GM21529 (cell line): Measurements from ENCODE around the gene LOX.
A peak's percentile ranks its signal among the peaks of the same experiment; 100 is the strongest.
"Not testable (repeated sequence)": the region's sequence is repeated elsewhere in the genome, so short reads cannot be mapped to it uniquely, and the experiment has no call there.

Source experiments
- ATAC-seq: cut with Tn5 transposase; IDR thresholded peaks from one replicate; pipeline ENCODE4 v1.9.1; 2021; ENCODE audit not compliant: unreplicated experiment

LOX gene

GRCh38 chr5:122099060-122099790 is 21.2 kb upstream of the LOX start:
- no peak for ATAC-seq

GRCh38 chr5:122097391-122097790 is 19.3 kb upstream of the LOX start:
- ATAC-seq = no peak

DNA sequence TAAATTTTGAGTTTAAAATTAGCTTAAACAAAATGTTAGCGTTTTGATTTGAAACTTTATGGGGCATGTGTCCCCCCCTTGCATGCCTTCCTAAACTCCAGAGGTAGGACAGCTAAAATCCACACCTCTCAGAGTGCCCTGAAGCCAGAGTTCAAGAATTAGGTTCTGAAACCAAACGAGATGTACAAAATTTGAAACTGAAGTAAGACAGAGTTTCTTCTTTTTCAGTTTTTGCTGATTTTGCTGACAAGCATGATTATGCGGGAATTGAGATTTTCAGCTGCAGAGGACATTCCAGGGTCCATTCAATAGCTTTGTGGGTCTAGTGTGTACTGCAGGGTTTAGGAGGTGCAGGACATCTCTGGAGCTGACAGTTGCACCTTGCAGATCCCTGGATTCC is 17.1 kb upstream of the LOX start:
- no peak for ATAC-seq

- not testable (repeated sequence) for ATAC-seq
These were observed 16.2 kb upstream of the LOX start for GRCh38 chr5:122094251-122094650.

GRCh38 chr5:122093415-122094180 is 15.5 kb upstream of the LOX start:
- no peak for ATAC-seq

GRCh38 chr5:122091936-122092600 is 14.0 kb upstream of the LOX start:
- no peak for ATAC-seq

GRCh38 chr5:122089096-122090013 is 11.3 kb upstream of the LOX start:
- no peak for ATAC-seq

GRCh38 chr5:122085041-122085440 is 7.0 kb upstream of the LOX start:
- no peak for ATAC-seq

DNA sequence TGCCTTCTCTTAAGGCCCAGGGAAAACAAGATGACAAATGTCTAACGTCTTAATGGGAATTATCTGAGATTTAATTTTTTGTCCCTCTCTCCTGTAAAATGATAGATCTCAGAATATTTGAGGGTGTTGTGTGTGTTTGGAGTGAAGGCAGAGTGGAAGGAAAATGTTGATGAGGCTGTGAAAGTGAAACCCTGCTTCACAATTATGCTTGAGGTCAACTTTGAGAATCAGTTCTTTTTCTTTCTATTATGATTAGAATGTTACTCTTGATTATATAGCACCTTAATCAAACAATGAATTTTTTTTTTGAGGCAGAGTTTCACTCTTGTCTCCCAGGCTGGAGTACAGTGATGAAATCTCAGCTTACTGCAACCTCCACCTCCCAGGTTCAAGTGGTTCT is 5.5 kb upstream of the LOX start:
- ATAC-seq = no peak

GRCh38 chr5:122081541-122081940 is 3.5 kb upstream of the LOX start:
- no peak for ATAC-seq

- peak; percentile 17 for ATAC-seq
These were observed 518 bp downstream of the LOX start for GRCh38 chr5:122077366-122078115.

DNA sequence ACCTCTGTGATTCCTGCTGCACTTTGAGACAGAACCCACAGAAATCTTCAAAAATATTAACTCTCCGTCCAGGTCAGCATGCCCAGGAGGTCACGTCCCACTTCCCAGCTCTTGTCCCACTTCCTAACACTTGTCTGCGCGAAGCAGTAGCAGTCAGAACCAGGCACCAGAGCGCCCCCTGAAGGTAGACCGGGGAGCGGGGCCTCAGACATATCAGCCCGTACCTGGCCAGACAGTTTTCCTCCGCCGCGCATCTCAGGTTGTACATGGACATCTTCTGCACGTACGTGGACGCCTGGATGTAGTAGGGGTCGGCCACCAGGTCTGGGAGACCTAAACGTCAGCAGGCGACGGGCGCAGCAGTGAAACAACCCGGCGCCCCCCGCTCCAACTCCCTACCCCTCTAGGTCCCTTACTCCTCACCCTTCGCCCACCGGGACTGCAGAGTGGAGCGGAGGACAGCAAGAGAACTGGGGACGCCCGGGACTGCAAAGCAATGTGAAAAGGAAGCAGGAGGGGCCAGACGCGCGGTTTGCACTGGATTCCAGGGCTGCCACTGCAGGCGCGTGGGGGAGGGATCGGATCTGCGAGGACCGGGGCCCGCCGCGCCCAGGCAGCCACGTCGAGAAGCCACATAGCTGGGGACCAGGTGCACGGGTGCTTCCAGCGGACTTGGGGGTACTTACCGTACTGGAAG is 1.2 kb downstream of the LOX start:
- ATAC-seq = peak; percentile 60

DNA sequence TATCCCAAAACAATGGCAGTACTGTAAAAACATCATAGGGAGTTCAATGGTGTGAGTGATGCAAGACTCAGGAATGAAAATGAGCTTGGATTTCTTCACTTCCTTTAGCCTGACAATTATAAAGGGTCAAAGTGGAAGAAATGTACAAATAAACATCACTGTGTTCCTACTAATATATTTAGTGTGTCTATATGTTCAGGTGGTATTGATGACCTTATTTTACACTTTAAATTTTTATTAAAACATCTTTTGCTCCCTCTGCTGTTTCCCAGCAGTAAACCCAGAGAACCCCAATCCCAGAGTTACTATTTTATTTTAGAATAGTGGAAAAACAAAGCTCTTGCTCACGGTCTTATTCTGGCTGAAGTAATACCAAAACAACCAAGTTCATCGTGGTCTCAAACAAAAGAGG is 2.0 kb downstream of the LOX start:
- ATAC-seq = no peak

DNA sequence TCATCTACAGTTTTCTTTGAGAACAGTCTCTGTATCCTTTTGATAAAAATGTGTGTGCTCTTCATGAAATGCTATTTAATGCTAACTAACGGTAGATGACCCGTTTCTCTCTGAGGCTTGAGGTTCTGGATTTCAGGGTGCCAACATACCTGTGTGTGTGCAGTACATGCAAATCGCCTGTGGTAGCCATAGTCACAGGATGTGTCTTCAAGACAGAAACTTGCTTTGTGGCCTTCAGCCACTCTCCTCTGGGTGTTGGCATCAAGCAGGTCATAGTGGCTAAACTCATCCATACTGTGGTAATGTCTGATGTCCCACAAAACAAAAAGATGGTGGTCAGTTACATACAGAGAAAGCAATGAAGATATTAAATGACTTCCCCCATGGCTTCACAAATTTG is 4.2 kb downstream of the LOX start:
- no peak for ATAC-seq

DNA sequence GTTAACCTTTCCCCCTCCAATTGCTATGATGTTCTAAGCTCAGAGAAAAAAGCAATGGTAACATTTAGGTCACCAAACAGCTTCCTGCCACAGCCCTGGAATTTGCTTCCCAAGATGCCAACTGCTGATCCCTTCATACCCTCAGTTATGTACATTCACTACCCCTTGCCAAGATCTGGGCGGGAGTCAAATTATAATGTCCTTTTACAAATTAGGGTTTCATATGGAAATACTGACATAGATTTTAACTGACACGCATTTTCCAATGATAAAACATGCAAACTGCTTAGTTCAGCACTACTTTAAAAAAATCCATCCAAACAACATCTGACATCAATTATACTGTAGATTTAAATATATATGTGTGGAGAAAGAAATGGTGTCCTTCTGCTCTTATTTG is 5.0 kb downstream of the LOX start:
- no peak for ATAC-seq

DNA sequence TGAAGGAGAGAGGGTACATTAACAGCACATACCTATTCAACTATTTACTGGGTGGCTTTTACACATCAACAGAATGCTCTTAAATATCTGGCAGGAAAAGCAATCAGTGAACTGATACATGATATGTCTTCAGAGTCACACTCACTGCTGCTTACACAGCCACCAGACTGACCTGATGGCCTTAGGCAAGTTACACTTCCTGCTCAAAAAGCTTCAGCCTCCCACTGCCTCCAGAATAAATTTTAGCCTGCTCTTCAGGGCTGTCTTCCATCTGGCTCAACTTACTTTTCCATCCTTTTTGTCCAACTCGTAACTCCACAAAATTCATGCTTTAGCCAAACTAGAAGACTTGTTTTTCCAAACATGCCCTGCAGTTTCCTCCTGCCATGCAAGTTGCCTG is 10.7 kb downstream of the LOX start:
- ATAC-seq = no peak

DNA sequence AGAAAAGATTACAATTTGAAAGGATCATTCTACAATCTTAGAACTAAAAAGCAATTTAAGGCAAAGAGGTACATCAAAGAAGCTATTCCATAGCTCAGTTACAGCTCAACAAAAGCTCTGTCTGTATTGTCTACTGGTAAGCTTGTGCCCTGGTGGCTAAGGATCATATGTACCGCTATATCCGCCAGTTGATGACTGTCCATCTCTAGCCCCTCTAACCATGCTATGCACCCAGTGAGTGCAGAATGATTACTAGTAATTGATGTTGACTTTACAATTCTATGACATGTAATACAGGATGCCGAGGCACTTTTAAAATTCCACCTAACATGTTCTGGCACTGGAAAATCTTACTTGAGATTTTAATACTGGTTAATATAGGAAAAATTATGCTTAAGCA is 13.1 kb downstream of the LOX start:
- ATAC-seq = no peak

- no peak for ATAC-seq
These were observed 14.2 kb downstream of the LOX start for GRCh38 chr5:122063836-122064235.

- ATAC-seq = no peak
These were observed 15.9 kb downstream of the LOX start for GRCh38 chr5:122062205-122062604.

DNA sequence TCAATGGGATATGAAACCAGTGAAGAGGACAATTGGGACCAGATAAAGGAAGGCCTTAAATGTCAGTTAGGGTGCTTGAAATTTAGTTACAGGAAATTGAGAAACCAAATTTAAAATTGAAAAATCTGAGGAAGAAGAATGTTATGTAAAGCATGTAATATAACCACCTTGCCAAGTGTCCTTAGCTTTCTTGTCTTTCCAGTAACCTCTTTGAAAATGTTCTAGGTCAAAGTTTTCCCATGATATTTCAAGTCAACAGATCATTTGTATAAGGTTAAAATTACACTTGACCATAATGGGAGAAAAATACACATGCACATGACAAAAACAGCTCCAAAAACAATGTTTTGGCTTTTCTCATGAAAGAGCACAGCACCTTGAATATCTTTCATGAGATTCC is 21.1 kb downstream of the LOX start:
- ATAC-seq = no peak
